Breast epithelium (tissue), 3 donors: ENCODE results near the gene TRIP12.

ENCODE experiments used
- CTCF ChIP-seq, 3 donors: fragments of 450-650 bp; IDR thresholded peaks; one replicate each; pipeline ENCODE4 v1.5.1; 2016 to 2017; ENCODE audit warnings: antibody characterized with exemption in 3 of 3, mild to moderate bottlenecking in 3 of 3, moderate library complexity in 3 of 3
- POLR2A ChIP-seq: fragments of 450-650 bp; IDR thresholded peaks from one replicate; pipeline ENCODE4 v1.6.1; 2016; ENCODE audit warnings: antibody characterized with exemption, mild to moderate bottlenecking, moderate library complexity
- POLR2AphosphoS5 ChIP-seq, 3 donors: sonication (generic); formaldehyde crosslinking; IDR thresholded peaks; one replicate each; pipeline ENCODE4 v1.6.1; 2017; ENCODE audit warnings: antibody characterized with exemption in 3 of 3

DNA sequence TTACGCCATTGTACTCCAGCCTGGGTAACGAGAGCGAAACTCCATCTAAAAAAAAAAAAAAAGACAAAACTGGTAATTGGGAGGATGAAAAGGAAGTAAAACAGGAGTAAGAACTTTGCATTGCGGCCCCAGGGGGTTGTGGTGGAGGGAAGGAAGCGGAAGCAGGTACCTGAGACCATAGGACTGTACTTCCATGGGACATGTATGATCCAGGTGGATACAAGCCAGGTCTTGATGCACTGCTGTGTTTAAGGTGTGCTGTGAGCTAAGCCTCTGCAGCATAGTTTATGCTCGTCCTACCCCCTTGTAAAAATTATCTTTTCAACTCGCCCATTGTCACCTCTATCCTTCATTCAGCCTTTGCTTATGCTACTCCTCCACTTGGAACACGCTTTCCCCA is 24.2 kb upstream of the TRIP12 start:
- TF ChIP-seq POLR2AphosphoS5 (IDR thresholded peaks at IDR 0.05) (no peak), CTCF (IDR thresholded peaks at IDR 0.05) (no peak), POLR2A (no peak)
